ENCODE measurements around the gene PRKCD.

DNA sequence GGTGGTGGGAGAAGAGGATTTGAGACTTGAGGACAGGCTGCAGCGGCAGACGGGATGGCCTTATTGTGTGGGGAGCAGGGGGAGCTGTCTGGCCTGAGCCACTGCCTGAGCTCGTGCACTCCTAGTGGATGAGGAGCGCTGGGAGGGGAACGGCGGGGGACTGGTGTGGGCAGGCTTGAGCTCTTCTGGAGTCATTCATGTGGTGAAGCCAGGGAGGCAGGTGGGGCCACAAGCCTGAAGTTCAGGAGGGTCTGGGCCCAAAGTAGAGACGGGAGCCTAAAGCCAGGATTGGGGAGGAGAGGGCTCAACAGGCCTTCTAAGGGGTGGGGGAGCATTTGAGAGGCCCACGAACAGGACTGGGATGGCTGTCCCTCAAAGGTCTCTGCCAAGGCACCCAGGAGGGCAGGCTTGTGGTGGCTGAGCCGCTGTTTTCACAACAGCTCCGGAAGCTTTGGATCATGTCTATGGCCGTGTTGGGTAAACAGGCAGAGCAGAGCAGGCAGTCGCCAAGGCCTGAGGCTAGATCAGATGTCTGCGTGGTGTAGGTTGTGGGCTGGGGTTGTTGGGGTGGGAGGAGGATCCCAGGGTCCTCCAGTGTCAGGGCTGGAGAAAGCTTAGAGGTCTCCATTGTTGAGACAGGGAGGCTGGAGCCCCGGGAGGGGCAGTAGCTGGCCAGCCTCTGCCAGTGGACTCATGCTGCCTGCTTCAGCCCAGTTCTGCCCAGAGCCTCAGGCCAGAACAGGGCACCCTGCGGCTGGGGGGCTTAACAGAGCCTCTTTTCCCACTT, 8.2 kb downstream of the PRKCD start:
- TF ChIP-seq, protein P1, sequence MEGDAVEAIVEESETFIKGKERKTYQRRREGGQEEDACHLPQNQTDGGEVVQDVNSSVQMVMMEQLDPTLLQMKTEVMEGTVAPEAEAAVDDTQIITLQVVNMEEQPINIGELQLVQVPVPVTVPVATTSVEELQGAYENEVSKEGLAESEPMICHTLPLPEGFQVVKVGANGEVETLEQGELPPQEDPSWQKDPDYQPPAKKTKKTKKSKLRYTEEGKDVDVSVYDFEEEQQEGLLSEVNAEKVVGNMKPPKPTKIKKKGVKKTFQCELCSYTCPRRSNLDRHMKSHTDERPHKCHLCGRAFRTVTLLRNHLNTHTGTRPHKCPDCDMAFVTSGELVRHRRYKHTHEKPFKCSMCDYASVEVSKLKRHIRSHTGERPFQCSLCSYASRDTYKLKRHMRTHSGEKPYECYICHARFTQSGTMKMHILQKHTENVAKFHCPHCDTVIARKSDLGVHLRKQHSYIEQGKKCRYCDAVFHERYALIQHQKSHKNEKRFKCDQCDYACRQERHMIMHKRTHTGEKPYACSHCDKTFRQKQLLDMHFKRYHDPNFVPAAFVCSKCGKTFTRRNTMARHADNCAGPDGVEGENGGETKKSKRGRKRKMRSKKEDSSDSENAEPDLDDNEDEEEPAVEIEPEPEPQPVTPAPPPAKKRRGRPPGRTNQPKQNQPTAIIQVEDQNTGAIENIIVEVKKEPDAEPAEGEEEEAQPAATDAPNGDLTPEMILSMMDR (IDR thresholded peaks at IDR 0.05) = no peak
- no peak for TF ChIP-seq POLR2A (IDR thresholded peaks at IDR 0.05)

All from Peyer's patch (tissue), 4 donors.